ENCODE measurements around the gene SRSF12. TPM values are rescaled to one million over a fixed set of nuclear protein-coding genes. Genes with fewer than 3 reads are reported as not detected.

Gene SRSF12
- total RNA-seq, 1 donor from 2014 or later: 21.9 TPM

DNA sequence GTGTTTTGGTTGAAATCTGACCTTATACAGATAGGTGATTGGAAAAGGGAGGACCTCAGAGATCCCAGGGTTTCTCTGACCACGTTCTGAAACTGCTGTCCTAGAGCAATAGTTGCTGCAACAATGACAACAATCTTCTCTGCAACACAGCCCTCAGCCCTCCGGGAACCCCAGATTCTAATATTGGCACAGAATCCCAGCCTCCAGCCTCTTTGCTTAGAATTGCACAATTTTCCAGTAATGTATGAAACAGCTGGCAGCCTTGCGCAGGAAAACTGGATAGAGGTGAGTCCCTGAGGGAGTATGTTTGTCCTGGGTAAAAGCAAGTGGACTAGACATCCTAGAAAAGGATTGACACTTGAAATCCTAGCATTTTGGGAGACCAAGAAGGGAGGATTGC lies 67.7 kb downstream of the SRSF12 start:
- no peak overlapping the region for H3K27ac Mint-ChIP-seq (ENCODE audit: unreplicated experiment)
- TF ChIP-seq, protein P1, sequence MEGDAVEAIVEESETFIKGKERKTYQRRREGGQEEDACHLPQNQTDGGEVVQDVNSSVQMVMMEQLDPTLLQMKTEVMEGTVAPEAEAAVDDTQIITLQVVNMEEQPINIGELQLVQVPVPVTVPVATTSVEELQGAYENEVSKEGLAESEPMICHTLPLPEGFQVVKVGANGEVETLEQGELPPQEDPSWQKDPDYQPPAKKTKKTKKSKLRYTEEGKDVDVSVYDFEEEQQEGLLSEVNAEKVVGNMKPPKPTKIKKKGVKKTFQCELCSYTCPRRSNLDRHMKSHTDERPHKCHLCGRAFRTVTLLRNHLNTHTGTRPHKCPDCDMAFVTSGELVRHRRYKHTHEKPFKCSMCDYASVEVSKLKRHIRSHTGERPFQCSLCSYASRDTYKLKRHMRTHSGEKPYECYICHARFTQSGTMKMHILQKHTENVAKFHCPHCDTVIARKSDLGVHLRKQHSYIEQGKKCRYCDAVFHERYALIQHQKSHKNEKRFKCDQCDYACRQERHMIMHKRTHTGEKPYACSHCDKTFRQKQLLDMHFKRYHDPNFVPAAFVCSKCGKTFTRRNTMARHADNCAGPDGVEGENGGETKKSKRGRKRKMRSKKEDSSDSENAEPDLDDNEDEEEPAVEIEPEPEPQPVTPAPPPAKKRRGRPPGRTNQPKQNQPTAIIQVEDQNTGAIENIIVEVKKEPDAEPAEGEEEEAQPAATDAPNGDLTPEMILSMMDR (conservative IDR thresholded peaks at IDR 0.05): no peak
- H3K9me3 Mint-ChIP-seq: peaks cover 2% of the 10 kb centered on the region
- no peaks in the 10 kb centered on the region for H3K36me3 Mint-ChIP-seq (ENCODE audit: low read depth)
- no peak for DNase-seq (ENCODE audit: low read depth, low spot score)
- peaks cover 10% of the 10 kb centered on the region for H3K4me1 Mint-ChIP-seq
- H3K4me3 Mint-ChIP-seq: no peak overlapping the region
- H3K27me3 Mint-ChIP-seq (ENCODE audit: low read depth): no peaks in the 10 kb centered on the region

GRCh38 chr6:89048985-89049384 lies 68.9 kb downstream of the SRSF12 start:
- no peak overlapping the region for H3K27ac Mint-ChIP-seq (ENCODE audit: unreplicated experiment)
- DNase-seq (ENCODE audit: low read depth, low spot score): no peak
- no peaks in the 10 kb centered on the region for H3K9me3 Mint-ChIP-seq
- TF ChIP-seq, protein P1 (conservative IDR thresholded peaks at IDR 0.05): no peak
- no peaks in the 10 kb centered on the region for H3K27me3 Mint-ChIP-seq (ENCODE audit: low read depth)
- H3K36me3 Mint-ChIP-seq (ENCODE audit: low read depth): no peaks in the 10 kb centered on the region
- H3K4me1 Mint-ChIP-seq: peaks cover 10% of the 10 kb centered on the region
- H3K4me3 Mint-ChIP-seq: no peak overlapping the region

GRCh38 chr6:89048288-89048923 lies 69.5 kb downstream of the SRSF12 start:
- no peak overlapping the region for H3K27ac Mint-ChIP-seq (ENCODE audit: unreplicated experiment)
- H3K4me3 Mint-ChIP-seq: no peak overlapping the region
- H3K36me3 Mint-ChIP-seq (ENCODE audit: low read depth): no peaks in the 10 kb centered on the region
- H3K4me1 Mint-ChIP-seq: peaks cover 10% of the 10 kb centered on the region
- DNase-seq (ENCODE audit: low read depth, low spot score): no peak
- no peaks in the 10 kb centered on the region for H3K27me3 Mint-ChIP-seq (ENCODE audit: low read depth)
- TF ChIP-seq, protein P1 (conservative IDR thresholded peaks at IDR 0.05): no peak
- no peaks in the 10 kb centered on the region for H3K9me3 Mint-ChIP-seq

DNA sequence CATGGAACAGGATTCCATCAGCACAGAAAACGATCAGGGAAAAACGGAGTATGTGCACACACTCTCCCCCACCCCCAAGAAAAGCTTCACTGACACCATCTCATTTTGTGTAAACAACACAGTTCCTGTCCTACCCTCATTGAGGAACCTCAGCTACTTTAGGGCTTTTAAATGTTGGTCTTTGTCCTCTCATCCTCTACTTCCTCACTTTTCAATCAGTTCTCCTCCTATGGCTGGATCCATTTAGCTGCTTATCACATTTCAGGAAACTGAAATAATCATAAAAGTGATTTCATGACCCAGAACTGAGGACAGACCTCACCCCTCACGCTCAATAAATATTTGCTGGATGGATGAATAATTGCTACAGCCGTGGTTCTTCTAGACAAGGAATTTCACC lies 70.4 kb downstream of the SRSF12 start:
- TF ChIP-seq, protein P1 (conservative IDR thresholded peaks at IDR 0.05): no peak
- Mint-ChIP-seq H3K36me3 (ENCODE audit: low read depth) (no peaks in the 10 kb centered on the region), H3K27me3 (ENCODE audit: low read depth) (no peaks in the 10 kb centered on the region)

More for the DNA sequence above, 70.4 kb downstream of the SRSF12 start:
- Mint-ChIP-seq H3K9me3 (no peaks in the 10 kb centered on the region), H3K4me3 (no peak overlapping the region), H3K4me1 (peaks cover 10% of the 10 kb centered on the region), H3K27ac (ENCODE audit: unreplicated experiment) (peak overlapping the region; percentile 16)
- DNase-seq (ENCODE audit: low read depth, low spot score): no peak

Other genes starting within 250 kb of the SRSF12 start
- gene RNGTT, start 154.5 kb downstream of the SRSF12 start, total RNA-seq: 20.7 and 23.3 TPM in 2 replicates
- 42.0 and 51.4 TPM in 2 replicates for gene PNRC1, start 37.3 kb downstream of the SRSF12 start, total RNA-seq
- 16.1 and 16.5 TPM in 2 replicates for gene PM20D2, start 28.0 kb upstream of the SRSF12 start, total RNA-seq
- 0.12 TPM in 1 of 2 replicates, not detected in the other for gene GABRR1, start 99.3 kb upstream of the SRSF12 start, total RNA-seq
- gene GABRR2, start 197.2 kb upstream of the SRSF12 start, total RNA-seq: 0.34 and 0.51 TPM in 2 replicates
- gene UBE2J1, start 234.7 kb upstream of the SRSF12 start, total RNA-seq: 34.1 and 36.8 TPM in 2 replicates

Measured in neural crest cell (in vitro differentiated cells).